ENCODE data around the gene TAS1R1. TPM values are rescaled to one million over a fixed set of nuclear protein-coding genes. Genes with fewer than 3 reads are reported as not detected.

The TAS1R1 gene
- total and polyA plus RNA-seq, 2 experiments from 2014 or later: 0.19 TPM; not detected in 1

DNA sequence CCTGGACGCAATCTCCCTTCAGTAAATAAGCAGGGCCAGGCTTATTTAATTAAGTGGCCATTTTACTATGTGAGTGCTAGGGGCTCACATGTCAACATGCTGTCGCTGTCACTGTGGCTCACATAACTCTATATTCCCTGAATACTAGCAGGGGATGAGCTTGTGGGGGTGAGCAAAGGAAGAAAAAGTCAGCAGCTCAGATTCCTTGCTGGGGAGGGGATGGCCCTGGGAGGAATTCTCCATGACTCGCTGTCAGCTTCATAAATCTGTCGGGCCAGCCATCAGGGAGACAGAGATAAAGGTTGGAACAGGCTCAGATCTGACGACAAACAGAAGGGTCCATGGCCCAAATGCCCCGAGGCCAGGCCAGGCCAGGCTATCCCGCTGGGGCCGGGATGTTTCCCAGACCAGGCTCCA lies 37.7 kb upstream of the TAS1R1 start (continued):
- TF ChIP-seq, protein P1, sequence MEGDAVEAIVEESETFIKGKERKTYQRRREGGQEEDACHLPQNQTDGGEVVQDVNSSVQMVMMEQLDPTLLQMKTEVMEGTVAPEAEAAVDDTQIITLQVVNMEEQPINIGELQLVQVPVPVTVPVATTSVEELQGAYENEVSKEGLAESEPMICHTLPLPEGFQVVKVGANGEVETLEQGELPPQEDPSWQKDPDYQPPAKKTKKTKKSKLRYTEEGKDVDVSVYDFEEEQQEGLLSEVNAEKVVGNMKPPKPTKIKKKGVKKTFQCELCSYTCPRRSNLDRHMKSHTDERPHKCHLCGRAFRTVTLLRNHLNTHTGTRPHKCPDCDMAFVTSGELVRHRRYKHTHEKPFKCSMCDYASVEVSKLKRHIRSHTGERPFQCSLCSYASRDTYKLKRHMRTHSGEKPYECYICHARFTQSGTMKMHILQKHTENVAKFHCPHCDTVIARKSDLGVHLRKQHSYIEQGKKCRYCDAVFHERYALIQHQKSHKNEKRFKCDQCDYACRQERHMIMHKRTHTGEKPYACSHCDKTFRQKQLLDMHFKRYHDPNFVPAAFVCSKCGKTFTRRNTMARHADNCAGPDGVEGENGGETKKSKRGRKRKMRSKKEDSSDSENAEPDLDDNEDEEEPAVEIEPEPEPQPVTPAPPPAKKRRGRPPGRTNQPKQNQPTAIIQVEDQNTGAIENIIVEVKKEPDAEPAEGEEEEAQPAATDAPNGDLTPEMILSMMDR (conservative IDR thresholded peaks at IDR 0.05; ENCODE audit: low read depth in 2 of 2): no peak
- no peak for TF ChIP-seq REST (IDR thresholded peaks at IDR 0.05; ENCODE audit: unreplicated experiment)
- TF ChIP-seq NANOG (IDR thresholded peaks at IDR 0.05; ENCODE audit: borderline replicate concordance): no peak

DNA sequence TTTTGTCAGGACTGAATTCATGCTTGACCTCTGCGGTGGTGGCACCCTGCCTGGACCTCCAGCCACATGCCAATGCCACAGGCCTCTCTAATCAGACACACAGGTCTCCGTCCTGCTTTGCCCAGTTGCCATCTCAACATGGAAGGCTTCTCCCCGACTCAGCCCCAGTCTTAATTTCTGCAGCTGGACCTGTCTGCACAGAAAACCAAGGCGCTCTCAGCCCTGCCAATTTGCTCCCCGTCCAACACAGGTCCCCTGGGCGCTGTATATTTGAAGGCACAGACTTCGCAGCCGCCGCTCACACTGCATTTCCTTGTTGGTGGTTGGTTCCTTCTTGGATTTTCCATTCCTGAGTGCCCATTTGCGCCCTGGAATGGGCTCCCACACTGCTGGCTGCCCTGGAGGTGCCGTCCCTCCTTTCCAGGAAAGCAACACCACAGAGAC lies 35.6 kb upstream of the TAS1R1 start:
- H3K4me1 ChIP-seq (ENCODE audit: insufficient read depth): peaks cover 20% of the 10 kb centered on the region
- Mint-ChIP-seq H3K36me3 (ENCODE audit: low read depth) (peaks cover 4% of the 10 kb centered on the region), H3K4me3 (no peak overlapping the region), H3K27ac (0 out of 2 replicates have a peak overlapping the region, but pooled peaks have one; percentile 18), H3K27me3 (ENCODE audit: insufficient read depth, low read depth, poor library complexity) (peaks cover 23% of the 10 kb centered on the region), H3K4me1 (peaks cover 32% of the 10 kb centered on the region), H3K9me3 (no peaks in the 10 kb centered on the region)
- peak overlapping the region; percentile 15 for H3K4me2 ChIP-seq
- H3K4me3 ChIP-seq: no peak overlapping the region; the same call in 1 of the 2 replicates
- H3F3A ChIP-seq (replicated peaks; ENCODE audit: low read depth): peaks cover 27% of the 10 kb centered on the region
- DNase-seq (ENCODE audit: low spot score) (no peak), ATAC-seq (no peak)
- H3K79me2 ChIP-seq (replicated peaks; ENCODE audit: insufficient read depth): no peaks in the 10 kb centered on the region
- peak overlapping the region; percentile 25; the same call in 1 of the 2 replicates for H2AFZ ChIP-seq
- H3K27me3 ChIP-seq (ENCODE audit: insufficient read depth): no peaks in the 10 kb centered on the region
- H4K20me1 ChIP-seq (replicated peaks; ENCODE audit: insufficient read depth): no peaks in the 10 kb centered on the region; the same call in none of the 2 replicates
- H3K9me2 ChIP-seq (ENCODE audit: insufficient read depth): no peaks in the 10 kb centered on the region
- peak overlapping the region; percentile 78; the same call in 1 of the 2 replicates for H3K27ac ChIP-seq (ENCODE audit: low read depth)
- H3K36me3 ChIP-seq (ENCODE audit: insufficient read depth): no peaks in the 10 kb centered on the region
- TF ChIP-seq ZNF462 (CRISPR knock-in tag; IDR thresholded peaks at IDR 0.05) (no peak), EZH2phosphoT487 (IDR thresholded peaks at IDR 0.05; ENCODE audit: unreplicated experiment) (no peak), REST (IDR thresholded peaks at IDR 0.05; ENCODE audit: unreplicated experiment) (no peak), EZH2 (IDR thresholded peaks at IDR 0.05; ENCODE audit: low read depth, unreplicated experiment) (no peak), POLR2AphosphoS5 (IDR thresholded peaks at IDR 0.05; ENCODE audit: low read depth) (no peak), CREB1 (CRISPR knock-in tag; IDR thresholded peaks at IDR 0.05; ENCODE audit: low read depth) (no peak), STAT1 (IDR thresholded peaks at IDR 0.05; ENCODE audit: unreplicated experiment) (no peak)
